ENCODE results near the gene FAM185A. TPM values are rescaled to one million over a fixed set of nuclear protein-coding genes. Genes with fewer than 3 reads are reported as not detected.

Gene FAM185A
- total RNA-seq, 2 experiments from 2014 or later: 9.8 to 10.8 TPM

DNA sequence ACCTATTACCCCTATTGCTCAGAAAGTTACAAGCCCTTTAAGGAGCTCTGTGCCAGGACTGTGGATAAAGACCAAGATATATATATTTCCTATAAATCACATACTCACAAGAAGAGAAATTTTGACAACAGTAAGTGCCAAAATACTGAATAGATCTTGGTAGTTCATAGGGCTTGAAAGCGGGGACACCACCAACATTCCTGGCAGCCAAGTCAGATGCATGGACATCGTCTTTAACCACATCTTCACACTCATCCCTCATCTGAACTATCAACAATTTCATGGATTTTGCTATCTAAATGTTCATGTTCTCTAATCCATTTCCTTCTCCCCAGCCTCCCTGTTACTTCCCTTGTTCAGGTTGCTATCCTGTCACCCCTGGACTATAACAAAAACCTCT lies 96.5 kb downstream of the FAM185A start:
- DNase-seq (no peak), ATAC-seq (no peak)
- peaks cover 14% of the 10 kb centered on the region for H3K4me1 Mint-ChIP-seq
- no peak overlapping the region for H3K27ac Mint-ChIP-seq
- peaks cover 7% of the 10 kb centered on the region for H3K36me3 Mint-ChIP-seq
- CTCF ChIA-PET: no interaction called here
- H3K27me3 Mint-ChIP-seq: peaks cover 43% of the 10 kb centered on the region
- no peak overlapping the region for H3K4me3 Mint-ChIP-seq
- no peaks in the 10 kb centered on the region for H3K9me3 Mint-ChIP-seq (ENCODE audit: low read depth)

DNA sequence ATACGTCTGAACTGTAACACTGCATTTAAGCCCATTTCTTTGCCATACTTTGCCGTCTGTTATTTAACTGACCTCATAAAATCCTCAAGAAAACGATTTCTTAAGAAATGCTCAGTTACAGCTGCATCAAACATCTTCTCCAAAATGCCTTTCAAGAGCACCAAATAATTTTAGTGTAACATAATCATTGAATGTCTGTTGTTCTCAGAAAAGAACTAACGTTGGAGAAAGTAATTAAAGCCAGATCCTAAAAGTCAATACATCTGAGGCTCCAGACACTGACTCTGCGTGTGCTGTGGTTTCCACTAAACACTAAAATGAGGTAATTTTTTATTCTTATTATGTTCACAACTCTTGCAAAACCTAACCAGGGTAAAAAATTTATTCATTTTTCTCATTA lies 100.3 kb downstream of the FAM185A start:
- no peak overlapping the region for H3K27ac Mint-ChIP-seq
- no peak overlapping the region for H3K4me3 Mint-ChIP-seq
- H3K36me3 Mint-ChIP-seq: peaks cover 6% of the 10 kb centered on the region
- ATAC-seq: no peak
- H3K4me1 Mint-ChIP-seq: peaks cover 4% of the 10 kb centered on the region
- DNase-seq: no peak
- H3K9me3 Mint-ChIP-seq (ENCODE audit: low read depth): no peaks in the 10 kb centered on the region
- H3K27me3 Mint-ChIP-seq: peaks cover 42% of the 10 kb centered on the region
- CTCF ChIA-PET: no interaction called here

DNA sequence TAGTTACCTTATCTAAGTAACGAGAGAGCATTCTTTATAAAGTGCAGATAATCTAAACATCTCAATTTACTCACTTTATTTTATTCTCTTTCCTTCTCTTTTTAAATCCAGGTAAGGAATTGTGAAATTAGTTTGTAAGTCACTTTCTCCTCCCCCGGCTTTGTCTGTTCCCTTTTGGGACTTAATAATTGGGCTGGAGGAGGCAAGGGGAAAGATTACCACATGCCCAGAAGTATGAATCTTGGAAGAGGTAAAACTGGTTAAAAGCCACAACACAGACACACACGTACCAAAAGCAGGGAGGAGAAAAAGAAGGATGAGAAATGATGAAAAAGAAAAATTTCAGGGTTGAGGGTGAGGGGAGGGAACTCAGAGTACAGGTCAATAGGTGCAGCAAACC lies 100.7 kb downstream of the FAM185A start:
- Mint-ChIP-seq H3K27me3 (peaks cover 38% of the 10 kb centered on the region), H3K27ac (no peak overlapping the region), H3K36me3 (peaks cover 6% of the 10 kb centered on the region), H3K9me3 (ENCODE audit: low read depth) (no peaks in the 10 kb centered on the region), H3K4me3 (no peak overlapping the region), H3K4me1 (no peaks in the 10 kb centered on the region)
- DNase-seq (no peak), ATAC-seq (no peak)
- CTCF ChIA-PET: no interaction called here

DNA sequence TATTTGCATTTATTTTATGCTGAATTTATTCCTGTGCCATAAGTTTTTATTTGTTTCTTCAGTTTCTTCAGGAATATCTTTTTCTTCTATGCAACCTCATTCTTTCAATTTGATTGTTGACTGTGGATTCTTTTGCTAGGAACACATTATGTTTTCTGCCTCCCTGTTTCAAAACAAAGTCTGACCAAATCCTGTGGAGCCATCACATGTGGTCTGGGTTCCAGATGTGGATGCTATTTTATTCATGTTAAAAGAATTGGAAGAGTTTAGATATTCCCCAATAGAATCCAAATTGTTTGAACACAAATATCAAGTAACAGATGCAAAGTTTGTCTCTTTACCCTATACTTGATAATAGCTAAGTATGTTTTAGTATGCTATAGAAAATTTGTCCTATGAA lies 107.2 kb downstream of the FAM185A start:
- ATAC-seq (no peak), DNase-seq (no peak)
- CTCF ChIA-PET: interaction anchor here (1.1 kb wide), 1 partner anchor 206 kb away, joined by 5 read pairs; no protein-coding TSS in a partner anchor
- no peaks in the 10 kb centered on the region for H3K9me3 Mint-ChIP-seq (ENCODE audit: low read depth)
- H3K4me1 Mint-ChIP-seq: no peaks in the 10 kb centered on the region
- H3K27ac Mint-ChIP-seq: no peak overlapping the region
- no peak overlapping the region for H3K4me3 Mint-ChIP-seq
- H3K36me3 Mint-ChIP-seq: peaks cover 3% of the 10 kb centered on the region
- H3K27me3 Mint-ChIP-seq: peaks cover 27% of the 10 kb centered on the region

Other genes starting within 250 kb of the FAM185A start
- gene RASA4B, start 231.2 kb upstream of the FAM185A start, total RNA-seq: 10 to 100 TPM; 14.8 to 16.7 TPM
- gene UPK3BL2, start 205.3 kb upstream of the FAM185A start, total RNA-seq: 10 to 100 TPM; 11.0 to 11.6 TPM
- gene SPDYE2, start 197.8 kb upstream of the FAM185A start, total RNA-seq: under 1 TPM in 1 of 2 experiments, not detected in 1; 0.29 TPM
- 10 to 100 TPM; 35.4 to 51.0 TPM for gene POLR2J3, start 176.4 kb upstream of the FAM185A start, total RNA-seq
- 10 to 100 TPM; 29.2 to 39.3 TPM for gene RASA4, start 132.2 kb upstream of the FAM185A start, total RNA-seq
- gene UPK3BL1, start 106.2 kb upstream of the FAM185A start, total RNA-seq: 10 to 100 TPM; 20.8 to 30.7 TPM
- not detected for gene SPDYE2B, start 98.7 kb upstream of the FAM185A start, total RNA-seq
- 10 to 100 TPM; 15.4 to 15.7 TPM for gene POLR2J2, start 77.3 kb upstream of the FAM185A start, total RNA-seq
- not detected for gene LRRC17, start 164.0 kb downstream of the FAM185A start, total RNA-seq